Endothelial cell (in vitro differentiated cells): ENCODE data around the gene NRXN3. TPM values are rescaled to one million over a fixed set of nuclear protein-coding genes. Genes with fewer than 3 reads are reported as not detected.

ENCODE experiments used
- DNase-seq: peaks from one replicate; pipeline ENCODE4 v3.0.0; 2021; ENCODE audit warnings: low spot score
- H3K27ac Mint-ChIP-seq: one replicate; pipeline ENCODE4 v1.8.0; 2021; ENCODE audit warnings: mixed read lengths, inconsistent platforms; ENCODE audit not compliant: unreplicated experiment
- H3K27me3 Mint-ChIP-seq: one replicate; pipeline ENCODE4 v1.8.0; 2021; ENCODE audit warnings: mild to moderate bottlenecking, moderate library complexity, mixed read lengths, inconsistent platforms; ENCODE audit not compliant: unreplicated experiment
- H3K36me3 Mint-ChIP-seq: one replicate; pipeline ENCODE4 v1.8.0; 2021; ENCODE audit warnings: mild to moderate bottlenecking, low read depth, mixed read lengths, inconsistent platforms; ENCODE audit not compliant: unreplicated experiment
- H3K4me1 Mint-ChIP-seq: one replicate; pipeline ENCODE4 v1.8.0; 2021; ENCODE audit warnings: mild to moderate bottlenecking, mixed read lengths, inconsistent platforms; ENCODE audit not compliant: unreplicated experiment
- H3K4me3 Mint-ChIP-seq: one replicate; pipeline ENCODE4 v1.8.0; 2021; ENCODE audit warnings: mild to moderate bottlenecking, mixed read lengths, inconsistent platforms; ENCODE audit not compliant: unreplicated experiment
- H3K9me3 Mint-ChIP-seq: one replicate; pipeline ENCODE4 v1.8.0; 2021; ENCODE audit warnings: mixed read lengths, inconsistent platforms; ENCODE audit not compliant: unreplicated experiment
- total RNA-seq: library from RNA; stranded (reverse); fragmentation: NEBNext Ultra II Directional; extraction: Animal tissue kit (Norgen Biotek cat#: 25700); gene quantifications from one replicate; pipeline ENCODE4 v1.2.1, GENCODE V29; 2021; ENCODE audit not compliant: unreplicated experiment
- TF ChIP-seq, protein P1 (sequence below): fragments of 200-600 bp; sonication (generic); IDR thresholded peaks from one replicate; pipeline ENCODE4 v1.5.0; 2021; ENCODE audit warnings: antibody characterized with exemption; ENCODE audit not compliant: unreplicated experiment

The NRXN3 gene
- total RNA-seq, 1 donor from 2014 or later, result 2.3 TPM

DNA sequence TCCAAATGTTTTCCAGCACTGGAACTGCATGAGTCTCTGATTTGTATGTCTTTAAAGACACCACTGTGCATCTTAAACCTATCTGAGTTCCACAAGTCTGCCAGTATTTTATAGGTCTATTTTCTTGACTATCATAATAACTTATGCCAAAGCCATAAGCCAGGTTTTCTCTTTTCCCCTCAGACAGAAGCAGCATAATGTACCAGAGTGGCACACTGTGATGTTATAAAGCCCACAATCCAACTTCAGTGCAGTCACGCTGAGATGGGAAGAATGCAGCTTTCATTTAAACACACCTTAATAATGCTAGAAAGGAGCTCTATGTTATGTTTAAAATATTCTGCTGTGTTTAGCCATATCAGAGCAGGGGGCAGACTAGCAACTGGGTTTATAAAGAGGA is 1117.8 kb downstream of the NRXN3 start:
- Mint-ChIP-seq H3K27ac (no peak overlapping the region), H3K4me3 (no peak overlapping the region), H3K36me3 (no peaks in the 10 kb centered on the region), H3K4me1 (no peaks in the 10 kb centered on the region), H3K27me3 (no peaks in the 10 kb centered on the region), H3K9me3 (no peaks in the 10 kb centered on the region)
- DNase-seq, result no peak
- TF ChIP-seq, protein P1, sequence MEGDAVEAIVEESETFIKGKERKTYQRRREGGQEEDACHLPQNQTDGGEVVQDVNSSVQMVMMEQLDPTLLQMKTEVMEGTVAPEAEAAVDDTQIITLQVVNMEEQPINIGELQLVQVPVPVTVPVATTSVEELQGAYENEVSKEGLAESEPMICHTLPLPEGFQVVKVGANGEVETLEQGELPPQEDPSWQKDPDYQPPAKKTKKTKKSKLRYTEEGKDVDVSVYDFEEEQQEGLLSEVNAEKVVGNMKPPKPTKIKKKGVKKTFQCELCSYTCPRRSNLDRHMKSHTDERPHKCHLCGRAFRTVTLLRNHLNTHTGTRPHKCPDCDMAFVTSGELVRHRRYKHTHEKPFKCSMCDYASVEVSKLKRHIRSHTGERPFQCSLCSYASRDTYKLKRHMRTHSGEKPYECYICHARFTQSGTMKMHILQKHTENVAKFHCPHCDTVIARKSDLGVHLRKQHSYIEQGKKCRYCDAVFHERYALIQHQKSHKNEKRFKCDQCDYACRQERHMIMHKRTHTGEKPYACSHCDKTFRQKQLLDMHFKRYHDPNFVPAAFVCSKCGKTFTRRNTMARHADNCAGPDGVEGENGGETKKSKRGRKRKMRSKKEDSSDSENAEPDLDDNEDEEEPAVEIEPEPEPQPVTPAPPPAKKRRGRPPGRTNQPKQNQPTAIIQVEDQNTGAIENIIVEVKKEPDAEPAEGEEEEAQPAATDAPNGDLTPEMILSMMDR, result no peak

DNA sequence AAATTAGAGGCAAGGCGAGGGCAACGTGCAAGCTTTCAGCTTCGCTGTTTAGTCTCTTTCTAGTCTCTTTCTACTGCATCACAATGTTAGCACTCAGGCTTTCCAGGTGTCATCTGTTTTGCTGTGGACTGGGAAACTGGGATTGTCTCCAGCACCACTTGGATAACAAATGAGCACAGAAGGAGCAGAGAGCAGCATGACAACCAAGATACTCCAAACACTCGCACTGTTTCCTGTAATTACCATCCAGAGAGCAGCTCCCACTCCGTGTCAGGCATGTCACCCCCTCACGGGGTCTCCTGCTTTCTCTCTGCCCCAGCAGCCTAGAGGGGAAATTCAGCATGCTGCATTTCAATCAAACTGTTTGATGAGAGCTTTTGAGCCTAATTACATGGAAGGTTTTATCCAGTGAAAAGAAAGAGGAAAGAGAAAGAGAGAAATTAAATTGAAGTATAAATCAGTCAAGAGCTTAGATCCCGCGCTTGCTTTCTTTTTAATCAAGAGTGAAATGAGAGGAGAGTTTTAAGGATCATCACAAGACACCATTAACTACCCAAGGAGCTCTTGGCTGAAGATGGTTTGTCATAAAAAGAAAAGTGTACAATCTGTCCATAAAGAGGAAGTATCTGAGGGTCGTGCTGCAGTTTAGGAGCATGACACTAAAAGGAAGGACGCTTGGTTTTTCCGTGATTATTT is 1123.5 kb downstream of the NRXN3 start:
- TF ChIP-seq, protein P1, result no peak
- no peaks in the 10 kb centered on the region for H3K4me1 Mint-ChIP-seq
- no peaks in the 10 kb centered on the region for H3K36me3 Mint-ChIP-seq
- H3K9me3 Mint-ChIP-seq, result no peaks in the 10 kb centered on the region
- no peak overlapping the region for H3K27ac Mint-ChIP-seq
- no peak overlapping the region for H3K4me3 Mint-ChIP-seq
- H3K27me3 Mint-ChIP-seq, result peaks cover 2% of the 10 kb centered on the region
- DNase-seq, result no peak

DNA sequence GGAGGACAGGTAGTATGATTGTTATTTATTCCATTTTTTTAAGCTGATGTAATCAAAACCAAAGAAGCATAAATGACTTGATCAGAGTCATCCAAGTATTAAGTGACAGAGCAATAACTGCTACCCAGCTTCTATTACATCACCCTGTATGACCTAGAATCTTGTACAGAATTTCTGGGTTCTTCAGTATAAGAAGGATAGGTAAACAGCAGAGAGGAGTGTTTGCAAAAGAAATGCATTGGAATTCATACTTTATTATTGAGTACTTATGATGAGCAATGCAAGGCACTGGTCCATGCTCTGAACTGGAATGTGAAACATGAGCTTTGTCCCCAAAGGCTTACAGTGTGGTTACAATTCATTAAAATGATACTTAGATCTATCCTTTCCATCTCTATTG is 1124.3 kb downstream of the NRXN3 start:
- Mint-ChIP-seq H3K27me3 (peaks cover 2% of the 10 kb centered on the region), H3K36me3 (no peaks in the 10 kb centered on the region), H3K27ac (no peak overlapping the region), H3K4me1 (no peaks in the 10 kb centered on the region), H3K4me3 (no peak overlapping the region), H3K9me3 (no peaks in the 10 kb centered on the region)
- TF ChIP-seq, protein P1, result no peak
- DNase-seq, result no peak

DNA sequence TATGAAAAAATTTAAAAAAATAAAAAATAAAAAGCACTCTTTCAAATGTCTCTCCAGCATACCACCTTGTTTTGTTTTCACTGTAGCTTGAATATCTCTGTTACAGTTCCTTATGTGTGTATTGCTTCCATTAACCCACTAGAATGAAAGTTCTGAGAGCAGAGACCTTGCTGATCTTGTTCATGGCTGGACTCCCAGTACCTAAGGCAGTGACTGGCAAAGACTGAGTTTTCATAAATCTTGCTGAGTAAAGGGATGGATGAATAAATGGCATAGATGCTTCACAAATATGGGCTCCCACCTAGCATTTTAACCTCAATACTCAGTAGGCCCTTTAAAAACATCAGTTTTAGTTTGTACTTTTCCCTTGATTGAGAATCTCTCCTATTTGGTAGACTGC is 1125.2 kb downstream of the NRXN3 start:
- H3K36me3 Mint-ChIP-seq, result no peaks in the 10 kb centered on the region
- peaks cover 2% of the 10 kb centered on the region for H3K27me3 Mint-ChIP-seq
- H3K4me1 Mint-ChIP-seq, result no peaks in the 10 kb centered on the region
- TF ChIP-seq, protein P1, result no peak
- no peak for DNase-seq
- no peak overlapping the region for H3K4me3 Mint-ChIP-seq
- no peak overlapping the region for H3K27ac Mint-ChIP-seq
- no peaks in the 10 kb centered on the region for H3K9me3 Mint-ChIP-seq

DNA sequence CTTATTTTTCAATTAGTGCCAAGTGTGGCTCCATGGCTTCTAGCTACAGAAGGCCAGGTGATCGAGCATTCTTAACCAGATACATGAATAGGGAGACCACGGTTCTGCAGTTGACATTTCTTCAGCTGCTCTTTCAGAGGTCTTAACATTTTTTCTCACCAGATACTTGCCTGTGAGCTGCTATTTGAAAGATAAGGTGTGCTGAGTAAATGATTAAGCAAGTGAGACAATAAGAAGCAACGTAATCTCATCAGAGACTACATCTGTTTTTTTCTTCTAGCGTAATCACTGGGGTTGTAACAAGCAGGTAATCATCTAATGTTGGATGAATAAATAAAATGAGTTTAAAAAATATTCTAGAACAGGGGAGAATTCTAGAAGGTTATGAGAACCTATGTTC is 1128.2 kb downstream of the NRXN3 start:
- Mint-ChIP-seq H3K36me3 (no peaks in the 10 kb centered on the region), H3K9me3 (no peaks in the 10 kb centered on the region), H3K27ac (no peak overlapping the region), H3K27me3 (peaks cover 2% of the 10 kb centered on the region), H3K4me3 (no peak overlapping the region), H3K4me1 (no peaks in the 10 kb centered on the region)
- TF ChIP-seq, protein P1, result no peak
- no peak for DNase-seq
